Lung (tissue), 12 donors: ENCODE results near the gene DSE. TPM values are rescaled to one million over a fixed set of nuclear protein-coding genes. Genes with fewer than 3 reads are reported as not detected.

Experiments used
- ATAC-seq: fragments of 200-7000 bp; cut with Tn5 transposase; one replicate; pipeline ENCODE4 v1.9.1; 2020; ENCODE audit warnings: moderate number of reproducible peaks; ENCODE audit not compliant: insufficient read depth, low FRiP score
- DNase-seq, 3 donors: peaks; one replicate each; pipeline ENCODE4 v3.0.0-alpha.2; 2013 to 2017
- H3K27ac ChIP-seq, 2 donors: one replicate each; pipeline ENCODE4 v1.5.1; 2013; ENCODE audit warnings: mild to moderate bottlenecking in 2 of 2, moderate library complexity in 2 of 2, control low read depth in 1 of 2, inconsistent platforms in 1 of 2, low read depth in 1 of 2, low read length in 1 of 2
- H3K27me3 ChIP-seq, 3 donors: one replicate each; pipeline ENCODE4 v1.5.1; 2013; ENCODE audit warnings: low read length in 2 of 3; ENCODE audit not compliant: control insufficient read depth in 3 of 3, insufficient read depth in 3 of 3
- H3K36me3 ChIP-seq, 4 donors: one replicate each; pipeline ENCODE4 v1.5.1; 2013; ENCODE audit warnings: low read length in 4 of 4, mild to moderate bottlenecking in 1 of 4, moderate library complexity in 1 of 4; ENCODE audit not compliant: control insufficient read depth in 4 of 4, insufficient read depth in 4 of 4
- H3K4me1 ChIP-seq, 5 donors: one replicate each; pipeline ENCODE4 v1.5.1; 2013; ENCODE audit warnings: low read length in 5 of 5, mild to moderate bottlenecking in 2 of 5, moderate library complexity in 1 of 5; ENCODE audit not compliant: control insufficient read depth in 5 of 5, insufficient read depth in 5 of 5
- H3K4me3 ChIP-seq: one replicate; pipeline ENCODE4 v1.5.1; 2013; ENCODE audit warnings: mild to moderate bottlenecking, control low read depth, moderate library complexity
- H3K9ac ChIP-seq, 2 donors: one replicate each; pipeline ENCODE4 v1.5.1; 2013; ENCODE audit warnings: low read length in 2 of 2, control low read depth in 1 of 2; ENCODE audit not compliant: insufficient read depth in 1 of 2
- H3K9me3 ChIP-seq, 4 donors: one replicate each; pipeline ENCODE4 v1.5.1; 2013; ENCODE audit warnings: low read length in 3 of 4, mild to moderate bottlenecking in 1 of 4, moderate library complexity in 1 of 4; ENCODE audit not compliant: control insufficient read depth in 4 of 4, insufficient read depth in 3 of 4
- CTCF ChIP-seq: IDR thresholded peaks from 2 replicates; pipeline ENCODE4 v1.5.1; 2012; ENCODE audit warnings: mild to moderate bottlenecking; ENCODE audit errors: control extremely low read depth, extremely low read depth
- WGBS, 2 donors: extraction: QIAGEN DNeasy Blood & Tissue Kit; methylation state at CpG; one replicate each; pipeline ENCODE4 v1.1.7; 2013; 5-methylcytosine and 5-hydroxymethylcytosine counted together
- polyA plus RNA-seq, 2 donors: library from polyadenylated mRNA; stranded (reverse); fragments of 200-250 nt; gene quantifications; one replicate each; pipeline ENCODE4 v1.2.1, GENCODE V29; 2013
- total RNA-seq, 2 donors: library from RNA; depleted of rRNA in 1 of 2; stranded (reverse); fragments of >200 nt in 1 of 2; gene quantifications; one replicate each; pipeline ENCODE4 v1.2.1, GENCODE V29; 2014 to 2021
- donor health status: control.
- donor health status: control.
- donor health status: Bipolar disorder and iron deficiency.
- donor health status: healthy.
- donor health status: DM: yes; HTN: yes; CAD: no.

Gene DSE
- total and polyA plus RNA-seq, 4 donors: 5.4 to 46.9 (median 42.4) TPM

- no peak for ATAC-seq
Observed at GRCh38 chr6:116366740-116367275, 3.9 kb upstream of the DSE start.

GRCh38 chr6:116369540-116369939 lies 1.2 kb upstream of the DSE start:
- no peak for TF ChIP-seq CTCF
- no peak for DNase-seq
- H3K4me3 ChIP-seq: no peak overlapping the region
- H3K27me3 ChIP-seq: no peaks in the 10 kb centered on the region
- H3K9me3 ChIP-seq: no peaks in the 10 kb centered on the region
- peaks cover 0 to 3% (median 0%) of the 10 kb centered on the region in 4 donors for H3K36me3 ChIP-seq
- ATAC-seq: no peak
- no peak overlapping the region for H3K27ac ChIP-seq
- H3K9ac ChIP-seq: peak overlapping the region in 1 of 2 donors; percentile 77
- WGBS, 2 donors: 27 to 32% methylated on average over 1 of the region's 1 CpG
- peaks cover 0 to 4% (median 2%) of the 10 kb centered on the region in 5 donors for H3K4me1 ChIP-seq

More at GRCh38 chr6:116366740-116367275, 3.9 kb upstream of the DSE start:
- Histone ChIP-seq H3K4me3 (no peak overlapping the region), H3K9ac (no peak overlapping the region), H3K27me3 (no peaks in the 10 kb centered on the region), H3K9me3 (no peaks in the 10 kb centered on the region), H3K4me1 (peaks cover 0 to 4% (median 0%) of the 10 kb centered on the region in 5 donors), H3K36me3 (peaks cover 0 to 3% (median 0%) of the 10 kb centered on the region in 4 donors), H3K27ac (no peak overlapping the region)
- TF ChIP-seq CTCF: no peak
- DNase-seq: no peak
- WGBS, 2 donors: 94 to 95% methylated on average over 6 of the region's 6 CpGs

- DNase-seq: no peak
- Histone ChIP-seq H3K4me3 (peak overlapping the region; percentile 76), H3K36me3 (peaks cover 0 to 3% (median 0%) of the 10 kb centered on the region in 4 donors), H3K27ac (peak overlapping the region; percentile 81 to 96), H3K27me3 (no peaks in the 10 kb centered on the region), H3K9me3 (no peaks in the 10 kb centered on the region), H3K9ac (peak overlapping the region; percentile 77 to 96), H3K4me1 (peaks cover 0 to 4% (median 2%) of the 10 kb centered on the region in 5 donors)
- TF ChIP-seq CTCF: no peak
- whole genome bisulfite sequencing, 2 donors: 7 to 10% methylated on average over 29 of the region's 29 CpGs
- no peak for ATAC-seq
Observed at GRCh38 chr6:116369964-116370759, 585 bp upstream of the DSE start.
